Daoy (cell line): ENCODE measurements around the gene IL4I1. TPM values are rescaled to one million over a fixed set of nuclear protein-coding genes. Genes with fewer than 3 reads are reported as not detected.

ENCODE experiments used
- DNase-seq: peaks from one replicate; pipeline ENCODE4 v3.0.0-alpha.2; 2015; ENCODE audit warnings: low read depth
- total RNA-seq: library from RNA; depleted of rRNA; stranded (reverse); fragments of >200 nt; shearing (Covaris generic); gene quantifications from 2 replicates; pipeline ENCODE4 v1.2.3, GENCODE V29; 2014; rRNA removed

IL4I1 gene
- total RNA-seq, 1 experiment from 2014 or later = 9.1 TPM

GRCh38 chr19:49851456-49852259 is 45.0 kb downstream of the IL4I1 start:
- DNase-seq = peak; percentile 33

- DNase-seq = peak; percentile 94
Measured at GRCh38 chr19:49850487-49851342, 46.0 kb downstream of the IL4I1 start, which contains the start of gene PTOV1. PTOV1 (plus strand) TSS chr19:49851159.

- no peak for DNase-seq
Measured at GRCh38 chr19:49850221-49850486, 46.5 kb downstream of the IL4I1 start.

GRCh38 chr19:49849433-49850220 is 47.1 kb downstream of the IL4I1 start:
- DNase-seq = no peak

GRCh38 chr19:49848938-49849337 is 47.7 kb downstream of the IL4I1 start:
- DNase-seq = no peak

- peak; percentile 87 for DNase-seq
Measured at GRCh38 chr19:49847731-49848696, 48.7 kb downstream of the IL4I1 start.

- no peak for DNase-seq
Measured at GRCh38 chr19:49846408-49846807, 50.3 kb downstream of the IL4I1 start.

GRCh38 chr19:49845414-49845813 is 51.3 kb downstream of the IL4I1 start:
- no peak for DNase-seq

- peak; percentile 61 for DNase-seq
Measured at GRCh38 chr19:49844138-49845095, 52.3 kb downstream of the IL4I1 start.

GRCh38 chr19:49843265-49843664 is 53.4 kb downstream of the IL4I1 start:
- no peak for DNase-seq

GRCh38 chr19:49840736-49841249 is 55.9 kb downstream of the IL4I1 start:
- no peak for DNase-seq

GRCh38 chr19:49840321-49840720 is 56.4 kb downstream of the IL4I1 start:
- DNase-seq = no peak

GRCh38 chr19:49839713-49840112 is 57.0 kb downstream of the IL4I1 start:
- no peak for DNase-seq

Other genes with a start within 250 kb of the IL4I1 start
- gene IRF3, start 231.0 kb downstream of the IL4I1 start, total RNA-seq = 88.0 and 110 TPM in 2 replicates
- 15.5 and 18.1 TPM in 2 replicates for gene BCL2L12, start 231.0 kb downstream of the IL4I1 start, total RNA-seq
- gene PRMT1, start 219.6 kb downstream of the IL4I1 start, total RNA-seq = 338 and 386 TPM in 2 replicates
- gene ADM5, start 207.3 kb downstream of the IL4I1 start, total RNA-seq = 0.27 and 0.40 TPM in 2 replicates
- gene CPT1C, start 205.8 kb downstream of the IL4I1 start, total RNA-seq = 5.0 and 8.3 TPM in 2 replicates
- gene TSKS, start 133.6 kb downstream of the IL4I1 start, total RNA-seq = not detected in 2 replicates
- gene AP2A1, start 129.9 kb downstream of the IL4I1 start, total RNA-seq = 44.8 and 46.5 TPM in 2 replicates
- gene FUZ, start 83.6 kb downstream of the IL4I1 start, total RNA-seq = 9.9 and 20.1 TPM in 2 replicates
- gene MED25, start 78.6 kb downstream of the IL4I1 start, total RNA-seq = 17.8 and 29.9 TPM in 2 replicates
- 61.2 and 67.8 TPM in 2 replicates for gene PTOV1, start 45.7 kb downstream of the IL4I1 start, total RNA-seq
- gene PNKP, start 29.3 kb downstream of the IL4I1 start, total RNA-seq = 36.9 and 38.4 TPM in 2 replicates
- 9.6 and 10.5 TPM in 2 replicates for gene AKT1S1, start 19.5 kb downstream of the IL4I1 start, total RNA-seq
- gene TBC1D17, start 19.2 kb downstream of the IL4I1 start, total RNA-seq = 5.9 and 8.1 TPM in 2 replicates
- 8.9 and 17.4 TPM in 2 replicates for gene ATF5, start 32.3 kb upstream of the IL4I1 start, total RNA-seq
- gene NUP62, start 32.6 kb upstream of the IL4I1 start, total RNA-seq = 92.7 and 95.5 TPM in 2 replicates
- gene SIGLEC11, start 64.3 kb upstream of the IL4I1 start, total RNA-seq = not detected in 2 replicates
- 18.2 and 22.7 TPM in 2 replicates for gene VRK3, start 128.5 kb upstream of the IL4I1 start, total RNA-seq
- 20.0 and 22.2 TPM in 2 replicates for gene ZNF473, start 129.1 kb upstream of the IL4I1 start, total RNA-seq